GM15510 (cell line): Measurements from ENCODE around the gene NOP9.

Experiments
- POLR2A ChIP-seq: IDR thresholded peaks from 3 replicates; pipeline ENCODE4 v1.6.1; 2011; ENCODE audit warnings: borderline replicate concordance; ENCODE audit not compliant: insufficient read length; ENCODE audit errors: extremely low read depth

NOP9 gene

GRCh38 chr14:24332268-24332993 lies 32.8 kb downstream of the NOP9 start:
- no peak for TF ChIP-seq POLR2A

GRCh38 chr14:24334431-24335291 lies 35.0 kb downstream of the NOP9 start, which contains the start of gene ADCY4:
Gene ADCY4 (minus strand): TSS chr14:24335071. CDS start chr14:24334652, 419 bp downstream.
- no peak for TF ChIP-seq POLR2A

- TF ChIP-seq POLR2A, result no peak
These were observed 36.0 kb downstream of the NOP9 start for GRCh38 chr14:24335461-24336171.

- no peak for TF ChIP-seq POLR2A
These were observed 37.6 kb downstream of the NOP9 start for GRCh38 chr14:24337144-24337823.

DNA sequence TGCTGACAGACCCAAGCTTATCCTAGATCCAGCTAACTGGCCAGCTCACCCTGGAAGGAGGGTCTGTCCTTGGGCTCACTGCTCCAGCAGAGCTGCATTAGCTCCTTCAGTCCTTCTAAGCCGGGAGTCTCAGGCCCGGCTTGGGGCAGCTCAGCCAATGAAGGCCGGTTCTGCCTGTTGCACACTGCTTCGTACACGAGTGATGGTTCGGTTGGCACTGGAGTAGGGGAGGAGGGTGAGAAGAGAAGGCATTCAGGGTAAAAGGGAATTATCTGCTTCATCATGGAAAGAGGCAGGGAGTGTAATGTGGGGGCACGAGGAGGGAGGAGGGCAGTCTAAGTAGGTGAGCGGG lies 38.1 kb downstream of the NOP9 start:
- no peak for TF ChIP-seq POLR2A

DNA sequence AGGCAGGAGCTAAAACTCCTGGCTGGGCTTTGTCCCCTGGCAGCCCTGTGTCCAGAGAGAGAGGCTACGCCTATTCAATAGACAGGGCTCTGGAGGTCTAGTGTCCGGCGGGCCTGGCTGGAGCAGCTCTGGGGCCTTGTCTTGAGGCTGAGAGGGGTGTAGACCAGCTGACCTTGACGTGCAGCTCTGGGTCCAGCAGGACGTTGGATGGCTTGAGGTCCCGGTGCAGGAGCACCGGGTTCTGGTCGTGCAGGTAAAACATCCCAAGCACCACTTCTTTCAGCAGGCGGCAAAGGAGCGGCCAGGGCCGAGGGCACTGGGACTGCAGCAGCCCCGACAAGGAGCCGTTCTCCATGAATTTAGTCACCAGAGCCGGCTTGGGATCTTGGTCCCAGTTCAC lies 39.2 kb downstream of the NOP9 start:
- no peak for TF ChIP-seq POLR2A

DNA sequence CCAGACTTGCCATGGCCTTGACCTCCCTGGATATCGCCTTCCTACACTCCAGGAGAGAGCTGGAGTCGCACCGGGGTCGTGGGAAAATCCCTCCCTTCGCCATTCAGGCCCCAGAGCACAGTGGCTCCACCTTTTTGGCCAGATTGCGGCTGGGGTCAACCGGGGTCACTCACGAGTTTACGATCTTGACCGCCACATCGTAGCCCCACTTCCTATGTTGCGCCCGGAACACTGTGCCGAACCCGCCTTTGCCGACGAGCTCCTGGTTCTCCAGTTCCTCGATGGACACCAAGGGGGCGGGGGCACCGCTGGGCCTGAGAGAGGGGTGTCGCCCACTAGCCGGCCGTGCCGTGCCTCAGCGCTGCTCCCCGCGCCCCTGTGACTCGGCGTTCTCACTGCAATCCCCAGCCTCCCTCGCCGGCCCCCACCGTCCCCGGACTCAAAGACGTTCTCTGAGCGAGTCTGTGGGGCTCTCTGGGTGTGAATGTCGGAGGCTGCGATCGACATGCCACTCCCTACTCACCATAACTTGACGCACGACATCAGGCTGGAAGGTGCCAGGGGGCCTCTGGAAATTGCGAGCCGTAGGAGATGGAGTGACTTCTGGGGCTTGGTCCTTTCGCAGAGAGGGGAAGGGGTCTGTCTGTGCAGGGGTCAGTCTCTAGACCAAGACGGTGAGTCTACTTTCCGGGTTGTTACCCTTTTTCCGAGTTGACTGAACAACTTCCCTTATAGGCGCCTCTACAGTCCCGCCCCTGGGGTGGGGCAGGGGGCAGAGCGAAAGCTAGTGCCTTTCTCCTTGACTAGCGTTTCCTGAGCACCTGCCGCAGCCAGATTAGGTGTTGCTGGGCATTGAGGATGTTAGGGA lies 39.9 kb downstream of the NOP9 start, which contains the start of gene RIPK3:
Gene RIPK3 (minus strand): TSS at position 708 of the 868 bp plus-strand sequence. CDS start 165 bp downstream, at position 543.
- peak; percentile 65 for TF ChIP-seq POLR2A

DNA sequence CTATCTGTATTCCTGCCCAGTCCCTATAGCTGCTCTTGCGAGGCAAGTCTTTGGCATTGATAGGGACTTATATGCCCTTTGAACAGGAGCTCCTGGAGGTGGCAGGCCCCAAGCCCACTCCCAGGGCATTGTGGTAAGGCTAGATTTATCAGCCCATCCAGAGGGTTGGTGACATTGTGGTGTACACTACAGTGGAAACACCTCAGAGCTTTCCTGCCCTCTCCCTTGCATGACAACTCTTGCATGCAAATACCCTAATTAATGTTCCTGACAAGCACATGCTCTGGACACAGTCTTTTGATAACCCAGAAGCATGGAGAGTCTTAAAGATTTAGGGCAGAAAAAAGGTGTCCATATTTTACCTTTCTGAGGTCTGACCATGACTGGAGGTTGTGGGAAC lies 41.0 kb downstream of the NOP9 start:
- no peak for TF ChIP-seq POLR2A

DNA sequence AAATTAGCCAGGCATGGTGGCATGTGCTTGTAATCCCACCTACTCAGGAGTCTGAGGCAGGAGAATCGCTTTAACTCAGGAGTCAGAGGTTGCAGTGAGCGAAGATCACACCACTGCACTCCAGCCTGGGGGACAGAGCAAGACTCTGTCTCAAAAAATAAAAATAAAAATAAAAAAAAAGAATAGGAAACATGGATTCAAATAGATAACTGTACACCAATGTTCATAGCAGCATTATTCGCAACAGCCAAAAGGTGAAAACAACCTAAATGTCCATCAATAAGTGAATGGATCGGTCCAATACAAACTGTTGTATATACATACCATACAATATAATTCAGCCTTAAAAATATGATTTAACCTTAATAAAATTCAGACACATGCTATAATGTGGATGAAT lies 43.2 kb downstream of the NOP9 start:
- no peak for TF ChIP-seq POLR2A

- no peak for TF ChIP-seq POLR2A
These were observed 44.4 kb downstream of the NOP9 start for GRCh38 chr14:24343795-24344660.

GRCh38 chr14:24347134-24347533 lies 47.5 kb downstream of the NOP9 start:
- no peak for TF ChIP-seq POLR2A

DNA sequence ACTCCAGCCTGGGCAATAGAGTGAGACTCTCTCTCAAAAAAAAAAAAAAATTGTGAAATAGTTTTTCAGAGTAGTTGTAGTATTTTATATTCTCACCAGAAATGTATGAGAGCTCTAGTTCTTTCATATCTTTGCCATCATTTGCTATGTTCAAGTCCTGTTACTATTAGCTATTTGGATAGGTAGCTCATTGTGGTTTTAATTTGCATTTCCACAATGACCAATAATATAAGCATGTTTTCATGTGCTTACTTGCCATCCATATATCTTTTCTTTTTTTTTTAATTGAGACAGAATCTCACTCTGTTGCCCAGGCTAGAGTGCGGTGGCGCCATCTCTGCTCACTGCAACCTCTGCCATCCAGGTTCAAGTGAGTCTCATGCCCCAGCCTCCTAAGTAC lies 48.5 kb downstream of the NOP9 start:
- TF ChIP-seq POLR2A, result no peak

DNA sequence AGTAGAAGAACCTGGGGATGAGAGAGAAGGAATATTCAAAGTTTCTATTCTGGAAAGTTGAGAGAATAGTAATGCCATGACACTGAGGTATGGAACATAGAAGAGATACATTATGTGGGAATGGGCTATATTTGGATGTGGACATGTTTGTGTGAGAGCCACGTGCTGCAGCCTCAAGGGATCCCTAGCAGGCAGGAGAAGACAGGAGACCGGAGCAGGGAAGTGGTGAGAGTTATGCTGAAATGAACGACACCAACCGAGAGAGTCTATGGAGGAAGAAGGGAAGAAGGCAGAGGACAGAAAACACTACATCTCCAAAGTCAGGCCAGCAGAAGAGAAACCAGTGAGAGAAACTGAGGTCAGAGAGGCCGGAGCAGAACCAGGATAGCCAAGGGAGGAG lies 50.1 kb downstream of the NOP9 start:
- TF ChIP-seq POLR2A, result no peak
